Upper lobe of left lung (tissue), 6 donors: ENCODE results near the gene RUNX1. TPM values are rescaled to one million over a fixed set of nuclear protein-coding genes. Genes with fewer than 3 reads are reported as not detected.

Source experiments
- ATAC-seq, 2 donors: fragments of 200-7000 bp; cut with Tn5 transposase; one replicate each; pipeline ENCODE4 v1.9.1; 2022; ENCODE audit warnings: mild to moderate bottlenecking in 2 of 2, moderate library complexity in 2 of 2; ENCODE audit not compliant: low FRiP score in 2 of 2
- DNase-seq, 2 donors: peaks; one replicate each; pipeline ENCODE4 v3.0.0-alpha.2; 2019 to 2020
- H3K27ac ChIP-seq, 4 donors: fragments of 200-600 bp; sonication (generic); one replicate each; pipeline ENCODE4 v1.5.1; 2016 to 2019
- H3K27me3 ChIP-seq, 4 donors: fragments of 200-600 bp; sonication (generic); one replicate each; pipeline ENCODE4 v1.5.1; 2017 to 2019
- H3K36me3 ChIP-seq, 4 donors: fragments of 200-600 bp; sonication (generic); one replicate each; pipeline ENCODE4 v1.5.1; 2016 to 2019
- H3K4me1 ChIP-seq, 4 donors: fragments of 200-600 bp; sonication (generic); one replicate each; pipeline ENCODE4 v1.5.1; 2018 to 2019
- H3K4me3 ChIP-seq, 4 donors: fragments of 200-600 bp; sonication (generic); one replicate each; pipeline ENCODE4 v1.5.1; 2017 to 2019; ENCODE audit warnings: mild to moderate bottlenecking in 2 of 4, moderate library complexity in 1 of 4
- H3K9me3 ChIP-seq, 4 donors: fragments of 200-600 bp; sonication (generic); one replicate each; pipeline ENCODE4 v1.5.1; 2018 to 2019
- EP300 ChIP-seq, 4 donors: sonication (generic); formaldehyde crosslinking; IDR thresholded peaks; one replicate each; pipeline ENCODE4 v1.5.1; 2017; ENCODE audit warnings: antibody characterized with exemption in 4 of 4, control low read depth in 2 of 4
- POLR2A ChIP-seq, 4 donors: fragments of 450-650 bp; IDR thresholded peaks; one replicate each; pipeline ENCODE4 v1.5.1; 2016 to 2017; ENCODE audit warnings: antibody characterized with exemption in 4 of 4, mild to moderate bottlenecking in 2 of 4
- POLR2AphosphoS5 ChIP-seq, 2 donors: sonication (generic); formaldehyde crosslinking; IDR thresholded peaks; one replicate each; pipeline ENCODE4 v1.5.1; 2017; ENCODE audit warnings: antibody characterized with exemption in 2 of 2
- WGBS, 2 donors: methylation state at CpG; one replicate each; pipeline ENCODE4 v1.1.5; 2017 to 2018; 5-methylcytosine and 5-hydroxymethylcytosine counted together
- total RNA-seq, 6 donors: library from RNA; depleted of rRNA in 4 of 6; stranded (reverse); fragments of >200 nt in 4 of 6; gene quantifications; one replicate each; pipeline versions ENCODE4 v1.1.0 to v1.2.1, GENCODE V29; 2016 to 2021
- TF ChIP-seq, protein P1 (sequence below), 6 experiments: fragments of 450-650 bp in 4 of 6; fragments of 200-600 bp in 2 of 6; sonication (generic) in 2 of 6; IDR thresholded peaks; one replicate each; pipeline ENCODE4 v1.5.1; 2016 to 2019; ENCODE audit warnings: antibody characterized with exemption in 6 of 6
- donor health status: DM: no; HTN: no; CAD: no; lungs with moderate emphysema.
- donor health status: DM: no; HTN: yes; CAD: no; lungs with severe emphysema.

The RUNX1 gene
- total RNA-seq, 6 donors from 2014 or later = 62.2 to 252 (median 98.2) TPM

- Histone ChIP-seq H3K9me3 (no peaks in the 10 kb centered on the region), H3K4me1 (peaks cover 13 to 55% (median 24%) of the 10 kb centered on the region in 4 donors), H3K36me3 (no peaks in the 10 kb centered on the region), H3K27me3 (peaks cover 0 to 7% (median 5%) of the 10 kb centered on the region in 4 donors), H3K4me3 (peak overlapping the region; percentile 21 to 92 (median 64)), H3K27ac (peak overlapping the region; percentile 93 to 98 (median 94))
- no peak for DNase-seq
- WGBS, 2 donors = 4% methylated on average over 8 to 9 of the region's 15 CpGs
- TF ChIP-seq, protein P1, sequence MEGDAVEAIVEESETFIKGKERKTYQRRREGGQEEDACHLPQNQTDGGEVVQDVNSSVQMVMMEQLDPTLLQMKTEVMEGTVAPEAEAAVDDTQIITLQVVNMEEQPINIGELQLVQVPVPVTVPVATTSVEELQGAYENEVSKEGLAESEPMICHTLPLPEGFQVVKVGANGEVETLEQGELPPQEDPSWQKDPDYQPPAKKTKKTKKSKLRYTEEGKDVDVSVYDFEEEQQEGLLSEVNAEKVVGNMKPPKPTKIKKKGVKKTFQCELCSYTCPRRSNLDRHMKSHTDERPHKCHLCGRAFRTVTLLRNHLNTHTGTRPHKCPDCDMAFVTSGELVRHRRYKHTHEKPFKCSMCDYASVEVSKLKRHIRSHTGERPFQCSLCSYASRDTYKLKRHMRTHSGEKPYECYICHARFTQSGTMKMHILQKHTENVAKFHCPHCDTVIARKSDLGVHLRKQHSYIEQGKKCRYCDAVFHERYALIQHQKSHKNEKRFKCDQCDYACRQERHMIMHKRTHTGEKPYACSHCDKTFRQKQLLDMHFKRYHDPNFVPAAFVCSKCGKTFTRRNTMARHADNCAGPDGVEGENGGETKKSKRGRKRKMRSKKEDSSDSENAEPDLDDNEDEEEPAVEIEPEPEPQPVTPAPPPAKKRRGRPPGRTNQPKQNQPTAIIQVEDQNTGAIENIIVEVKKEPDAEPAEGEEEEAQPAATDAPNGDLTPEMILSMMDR (IDR thresholded peaks at IDR 0.05) = no peak
- no peak for TF ChIP-seq POLR2A (IDR thresholded peaks at IDR 0.05)
- no peak for TF ChIP-seq EP300 (IDR thresholded peaks at IDR 0.05)
- TF ChIP-seq POLR2AphosphoS5 (IDR thresholded peaks at IDR 0.05) = no peak
- ATAC-seq = no peak
These were observed 162.0 kb downstream of the RUNX1 start for GRCh38 chr21:34887105-34887442.

- Histone ChIP-seq H3K4me1 (peaks cover 11 to 56% (median 28%) of the 10 kb centered on the region in 4 donors), H3K36me3 (no peaks in the 10 kb centered on the region), H3K9me3 (no peaks in the 10 kb centered on the region), H3K4me3 (peak overlapping the region; percentile 17 to 92 (median 64)), H3K27ac (peak overlapping the region; percentile 93 to 98 (median 94)), H3K27me3 (peaks cover 0 to 7% (median 5%) of the 10 kb centered on the region in 4 donors)
- WGBS, 2 donors = 7 to 17% methylated on average over 6 to 46 of the region's 56 CpGs
- TF ChIP-seq POLR2A (IDR thresholded peaks at IDR 0.05) (peak in 2 of 4 donors; percentile 46 to 48), EP300 (IDR thresholded peaks at IDR 0.05) (no peak), POLR2AphosphoS5 (IDR thresholded peaks at IDR 0.05) (peak; percentile 36 to 43)
- TF ChIP-seq, protein P1 (IDR thresholded peaks at IDR 0.05) = no peak
- no peak for ATAC-seq
- DNase-seq = peak; percentile 47 to 89
These were observed 162.6 kb downstream of the RUNX1 start for GRCh38 chr21:34886240-34887104.

- no peak for TF ChIP-seq EP300 (IDR thresholded peaks at IDR 0.05)
- TF ChIP-seq POLR2AphosphoS5 (IDR thresholded peaks at IDR 0.05) = no peak
- TF ChIP-seq, protein P1 (IDR thresholded peaks at IDR 0.05) = no peak
- no peak for TF ChIP-seq POLR2A (IDR thresholded peaks at IDR 0.05)
- H3K4me3 ChIP-seq = peak overlapping the region; percentile 17 to 92 (median 64)
- peaks cover 11 to 56% (median 28%) of the 10 kb centered on the region in 4 donors for H3K4me1 ChIP-seq
- H3K9me3 ChIP-seq = no peaks in the 10 kb centered on the region
- peak overlapping the region; percentile 93 to 98 (median 94) for H3K27ac ChIP-seq
- no peak for ATAC-seq
- H3K27me3 ChIP-seq = peaks cover 0 to 4% (median 2%) of the 10 kb centered on the region in 4 donors
- WGBS, 2 donors = 15 to 23% methylated on average over 24 of the region's 24 CpGs
- peak in 1 of 2 donors; percentile 59 for DNase-seq
- no peaks in the 10 kb centered on the region for H3K36me3 ChIP-seq
These were observed 163.4 kb downstream of the RUNX1 start for GRCh38 chr21:34885626-34886239.

GRCh38 chr21:34885125-34885524 lies 164.0 kb downstream of the RUNX1 start:
- peak overlapping the region in 3 of 4 donors; percentile 61 to 92 (median 66) for H3K4me3 ChIP-seq
- H3K27me3 ChIP-seq = no peaks in the 10 kb centered on the region
- H3K36me3 ChIP-seq = peaks cover 0 to 5% (median 0%) of the 10 kb centered on the region in 4 donors
- no peaks in the 10 kb centered on the region for H3K9me3 ChIP-seq
- WGBS, 2 donors = 14 to 35% methylated on average over 6 of the region's 6 CpGs
- ATAC-seq (no peak), DNase-seq (no peak)
- H3K27ac ChIP-seq = peak overlapping the region; percentile 93 to 98 (median 94)
- peaks cover 8 to 54% (median 22%) of the 10 kb centered on the region in 4 donors for H3K4me1 ChIP-seq
- no peak for TF ChIP-seq POLR2AphosphoS5 (IDR thresholded peaks at IDR 0.05)
- TF ChIP-seq EP300 (IDR thresholded peaks at IDR 0.05) = no peak

DNA sequence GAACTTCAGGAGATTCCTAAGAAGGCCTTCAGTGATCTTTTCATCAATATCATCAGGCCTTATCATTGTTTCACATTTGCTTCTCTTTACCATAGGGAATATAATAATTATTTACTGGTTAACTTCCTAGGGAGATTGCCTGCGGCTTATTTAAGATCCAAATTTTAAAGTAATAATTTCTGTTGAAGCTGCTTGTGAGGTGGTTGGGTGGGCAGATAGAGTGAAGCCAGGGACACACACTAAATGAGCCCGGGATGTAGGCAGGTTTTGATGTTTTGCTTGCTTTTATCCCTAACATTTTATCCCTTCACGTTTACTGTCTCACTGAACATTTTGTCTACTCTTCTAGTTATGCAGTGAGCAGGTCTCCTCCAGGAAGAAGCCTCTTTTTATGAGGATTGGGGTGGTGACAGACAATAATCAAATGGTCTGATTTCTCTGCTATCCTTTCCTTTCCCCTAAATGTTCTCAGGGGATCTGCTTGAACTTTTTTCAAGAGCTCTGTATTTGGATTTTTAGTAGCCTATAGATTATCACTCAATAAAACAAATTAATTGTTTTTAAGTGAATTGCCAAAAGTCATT lies 164.7 kb downstream of the RUNX1 start:
- peak overlapping the region in 3 of 4 donors; percentile 61 to 92 (median 66) for H3K4me3 ChIP-seq
- TF ChIP-seq POLR2AphosphoS5 (IDR thresholded peaks at IDR 0.05) (no peak), EP300 (IDR thresholded peaks at IDR 0.05) (no peak), POLR2A (IDR thresholded peaks at IDR 0.05) (no peak)
- TF ChIP-seq, protein P1 (IDR thresholded peaks at IDR 0.05) = no peak
- H3K4me1 ChIP-seq = peaks cover 8 to 48% (median 21%) of the 10 kb centered on the region in 4 donors
- no peaks in the 10 kb centered on the region for H3K9me3 ChIP-seq
- no peak for ATAC-seq
- H3K27ac ChIP-seq = peak overlapping the region; percentile 93 to 98 (median 94)
- H3K36me3 ChIP-seq = peaks cover 0 to 12% (median 0%) of the 10 kb centered on the region in 4 donors
- WGBS, 2 donors = 38 to 52% methylated on average over 3 of the region's 3 CpGs
- DNase-seq = no peak
- H3K27me3 ChIP-seq = no peaks in the 10 kb centered on the region
